Karpas-422 (cell line): ENCODE data around the gene KIRREL3. TPM values are rescaled to one million over a fixed set of nuclear protein-coding genes. Genes with fewer than 3 reads are reported as not detected.

Experiments used
- DNase-seq: peaks from one replicate; pipeline ENCODE4 v3.0.0-alpha.2; 2015
- H2AFZ ChIP-seq: fragments of 200-600 bp; sonication (generic); 2 replicates; pipeline ENCODE4 v1.6.1; 2014; ENCODE audit warnings: antibody characterized with exemption, low read length, mixed read lengths
- H3K27ac ChIP-seq: fragments of 200-600 bp; sonication (generic); 2 replicates; pipeline ENCODE4 v1.5.1; 2014; ENCODE audit warnings: mild to moderate bottlenecking, low read length, moderate library complexity
- H3K27me3 ChIP-seq: fragments of 200-600 bp; sonication (generic); 2 replicates; pipeline ENCODE4 v1.6.1; 2014; ENCODE audit warnings: low read length, mixed read lengths
- H3K36me3 ChIP-seq: fragments of 200-600 bp; sonication (generic); 2 replicates; pipeline ENCODE4 v1.6.1; 2014; ENCODE audit warnings: low read length, mixed read lengths; ENCODE audit not compliant: insufficient read depth
- H3K4me1 ChIP-seq: fragments of 200-600 bp; sonication (generic); 2 replicates; pipeline ENCODE4 v1.6.1; 2014; ENCODE audit warnings: mild to moderate bottlenecking, low read length, mixed read lengths
- H3K4me2 ChIP-seq: fragments of 200-600 bp; sonication (generic); 2 replicates; pipeline ENCODE4 v1.6.1; 2014; ENCODE audit warnings: low read length, low read depth, mild to moderate bottlenecking; ENCODE audit not compliant: poor library complexity, severe bottlenecking
- H3K4me3 ChIP-seq: fragments of 200-600 bp; sonication (generic); 2 replicates; pipeline ENCODE4 v1.5.1; 2014; ENCODE audit warnings: mild to moderate bottlenecking, antibody characterized with exemption, low read length, mixed read lengths
- H3K79me2 ChIP-seq: fragments of 200-600 bp; sonication (generic); 2 replicates; pipeline ENCODE4 v1.6.1; 2014; ENCODE audit warnings: mild to moderate bottlenecking, low read length, mixed read lengths
- H3K9ac ChIP-seq: fragments of 200-600 bp; sonication (generic); 2 replicates; pipeline ENCODE4 v1.6.0; 2014; ENCODE audit warnings: low read length
- H3K9me2 ChIP-seq: fragments of 200-600 bp; sonication (generic), shearing (Covaris generic); replicated peaks from 2 replicates; pipeline ENCODE4 v1.6.0; 2014; ENCODE audit warnings: mild to moderate bottlenecking, low read length, moderate library complexity; ENCODE audit not compliant: insufficient read depth
- H3K9me3 ChIP-seq: fragments of 300-700, 200-600 bp; sonication (generic); 2 replicates; pipeline ENCODE4 v1.6.1; 2014; ENCODE audit warnings: low read length, mixed read lengths
- H4K20me1 ChIP-seq: fragments of 200-600 bp; sonication (generic); 2 replicates; pipeline ENCODE4 v1.6.1; 2014; ENCODE audit warnings: mild to moderate bottlenecking, antibody characterized with exemption, low read length, low read depth; ENCODE audit not compliant: insufficient read depth
- total RNA-seq: library from RNA; depleted of rRNA; stranded (reverse); fragments of >200 nt; shearing (Covaris generic); gene quantifications from 2 replicates; pipeline ENCODE4 v1.2.3, GENCODE V29; 2014; ENCODE audit warnings: low replicate concordance

Gene KIRREL3
- total RNA-seq, 1 experiment from 2014 or later, result not detected

GRCh38 chr11:126525216-126525615 is 475.4 kb downstream of the KIRREL3 start:
- Histone ChIP-seq H3K9me2 (no peaks in the 10 kb centered on the region), H3K27ac (no peak overlapping the region), H3K27me3 (no peaks in the 10 kb centered on the region), H3K9me3 (no peaks in the 10 kb centered on the region), H3K4me2 (no peak overlapping the region), H3K4me1 (no peaks in the 10 kb centered on the region), H3K9ac (no peak overlapping the region), H3K79me2 (no peaks in the 10 kb centered on the region), H2AFZ (no peak overlapping the region), H3K36me3 (no peaks in the 10 kb centered on the region), H4K20me1 (no peaks in the 10 kb centered on the region), H3K4me3 (no peak overlapping the region)
- DNase-seq, result no peak

GRCh38 chr11:126523441-126524205 is 476.9 kb downstream of the KIRREL3 start:
- no peaks in the 10 kb centered on the region for H3K79me2 ChIP-seq
- no peak overlapping the region for H3K4me3 ChIP-seq
- H3K9me2 ChIP-seq, result no peaks in the 10 kb centered on the region
- H3K9ac ChIP-seq, result no peak overlapping the region
- H2AFZ ChIP-seq, result no peak overlapping the region
- no peaks in the 10 kb centered on the region for H4K20me1 ChIP-seq
- H3K36me3 ChIP-seq, result no peaks in the 10 kb centered on the region
- H3K9me3 ChIP-seq, result no peaks in the 10 kb centered on the region
- H3K4me1 ChIP-seq, result no peaks in the 10 kb centered on the region
- H3K4me2 ChIP-seq, result no peak overlapping the region
- no peak for DNase-seq
- H3K27me3 ChIP-seq, result no peaks in the 10 kb centered on the region
- no peak overlapping the region for H3K27ac ChIP-seq

GRCh38 chr11:126522606-126523005 is 478.0 kb downstream of the KIRREL3 start:
- Histone ChIP-seq H3K9me2 (no peaks in the 10 kb centered on the region), H3K27me3 (no peaks in the 10 kb centered on the region), H3K9ac (no peak overlapping the region), H2AFZ (no peak overlapping the region), H4K20me1 (no peaks in the 10 kb centered on the region), H3K4me2 (no peak overlapping the region), H3K27ac (no peak overlapping the region), H3K79me2 (no peaks in the 10 kb centered on the region), H3K9me3 (no peaks in the 10 kb centered on the region), H3K36me3 (no peaks in the 10 kb centered on the region), H3K4me1 (no peaks in the 10 kb centered on the region), H3K4me3 (no peak overlapping the region)
- DNase-seq, result no peak

- Histone ChIP-seq H3K79me2 (no peaks in the 10 kb centered on the region), H3K36me3 (no peaks in the 10 kb centered on the region), H3K9me2 (no peaks in the 10 kb centered on the region), H3K4me2 (no peak overlapping the region), H3K4me1 (no peaks in the 10 kb centered on the region), H3K27me3 (no peaks in the 10 kb centered on the region), H2AFZ (no peak overlapping the region), H3K9me3 (no peaks in the 10 kb centered on the region), H4K20me1 (no peaks in the 10 kb centered on the region), H3K27ac (no peak overlapping the region), H3K4me3 (no peak overlapping the region), H3K9ac (no peak overlapping the region)
- no peak for DNase-seq
Observed at GRCh38 chr11:126522152-126522551, 478.4 kb downstream of the KIRREL3 start.

- Histone ChIP-seq H3K4me1 (no peaks in the 10 kb centered on the region), H3K9me2 (no peaks in the 10 kb centered on the region), H3K27me3 (no peaks in the 10 kb centered on the region), H3K27ac (no peak overlapping the region), H3K36me3 (no peaks in the 10 kb centered on the region), H3K4me2 (no peak overlapping the region), H4K20me1 (no peaks in the 10 kb centered on the region), H3K9ac (no peak overlapping the region), H3K79me2 (no peaks in the 10 kb centered on the region), H3K4me3 (no peak overlapping the region), H2AFZ (no peak overlapping the region), H3K9me3 (no peaks in the 10 kb centered on the region)
- no peak for DNase-seq
Observed at GRCh38 chr11:126521196-126521595, 479.4 kb downstream of the KIRREL3 start.

GRCh38 chr11:126519764-126520734 is 480.5 kb downstream of the KIRREL3 start:
- Histone ChIP-seq H3K27ac (no peak overlapping the region), H3K27me3 (no peaks in the 10 kb centered on the region), H3K9me2 (no peaks in the 10 kb centered on the region), H3K4me2 (no peak overlapping the region), H3K4me3 (no peak overlapping the region), H3K36me3 (no peaks in the 10 kb centered on the region), H2AFZ (no peak overlapping the region), H3K4me1 (peaks cover 6% of the 10 kb centered on the region), H4K20me1 (no peaks in the 10 kb centered on the region), H3K79me2 (no peaks in the 10 kb centered on the region), H3K9me3 (no peaks in the 10 kb centered on the region), H3K9ac (no peak overlapping the region)
- DNase-seq, result no peak

- Histone ChIP-seq H3K4me3 (no peak overlapping the region), H2AFZ (no peak overlapping the region), H3K36me3 (no peaks in the 10 kb centered on the region), H3K27ac (no peak overlapping the region), H3K9me2 (no peaks in the 10 kb centered on the region), H3K4me1 (peaks cover 15% of the 10 kb centered on the region), H3K9ac (no peak overlapping the region), H3K27me3 (no peaks in the 10 kb centered on the region), H4K20me1 (no peaks in the 10 kb centered on the region), H3K79me2 (no peaks in the 10 kb centered on the region), H3K9me3 (no peaks in the 10 kb centered on the region), H3K4me2 (no peak overlapping the region)
- DNase-seq, result no peak
Observed at GRCh38 chr11:126518972-126519690, 481.4 kb downstream of the KIRREL3 start.
